NOMO-1 treated with DMSO at 0.1 percent for 48 hours (cell line): ENCODE data around the gene DISP3.

Experiments used
- DNase-seq: peaks from one replicate; lab custom pipeline; 2025; ENCODE audit not compliant: unreplicated experiment; lab: John Stamatoyannopoulos, UW

DISP3 gene

DNA sequence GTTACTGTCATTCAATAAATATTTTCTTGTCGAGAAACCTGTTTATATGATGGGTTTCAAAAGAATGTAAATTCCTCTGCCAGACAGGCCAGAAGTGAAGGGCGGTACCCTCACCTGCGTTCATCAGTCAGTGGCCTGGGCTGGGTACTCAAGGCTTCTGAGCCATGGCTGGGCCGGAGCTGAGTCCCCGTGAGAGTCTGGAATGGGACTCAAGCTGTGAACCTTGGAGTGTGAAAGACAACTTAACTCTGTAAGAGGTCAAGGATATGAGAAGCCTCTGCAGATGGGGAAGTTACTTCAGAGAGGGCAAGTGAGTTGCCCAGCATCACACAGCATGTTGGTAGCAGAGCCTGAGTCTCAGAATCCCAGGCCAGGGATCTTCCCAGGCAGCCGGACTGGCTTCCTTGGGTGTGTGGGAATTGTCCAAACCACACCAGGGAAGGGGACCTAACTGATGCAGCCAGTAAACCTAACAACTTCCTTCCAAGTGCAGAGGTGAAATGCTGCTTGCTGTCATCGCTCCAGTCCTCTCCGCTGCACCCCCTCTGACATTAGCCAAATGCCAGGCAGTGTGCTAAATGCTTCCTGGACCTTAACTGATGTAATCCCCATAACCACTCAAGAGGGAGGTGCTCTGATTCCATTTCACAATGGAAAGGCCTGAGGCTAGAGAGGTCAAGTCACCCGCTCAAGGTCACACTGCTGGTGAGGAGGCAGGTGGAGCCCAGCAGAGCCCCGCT is 4.8 kb downstream of the DISP3 start:
- no peak for DNase-seq

DNA sequence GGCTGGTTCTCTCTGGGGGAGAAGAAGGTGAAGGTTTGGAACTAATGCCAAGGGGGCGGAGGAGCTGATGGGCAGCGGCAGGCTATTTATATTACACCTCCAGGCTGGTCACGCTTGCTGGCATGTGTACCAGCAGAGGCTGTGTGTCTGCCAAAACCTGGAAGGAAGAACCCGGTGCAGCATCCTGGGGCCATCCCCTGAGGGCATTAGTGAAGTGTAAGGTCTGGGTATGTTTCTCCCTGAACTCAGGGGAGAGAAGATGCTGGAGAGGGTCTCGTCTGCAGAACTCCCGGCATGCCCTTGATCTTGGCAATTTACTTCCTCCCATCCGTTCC is 5.3 kb downstream of the DISP3 start:
- no peak for DNase-seq

DNA sequence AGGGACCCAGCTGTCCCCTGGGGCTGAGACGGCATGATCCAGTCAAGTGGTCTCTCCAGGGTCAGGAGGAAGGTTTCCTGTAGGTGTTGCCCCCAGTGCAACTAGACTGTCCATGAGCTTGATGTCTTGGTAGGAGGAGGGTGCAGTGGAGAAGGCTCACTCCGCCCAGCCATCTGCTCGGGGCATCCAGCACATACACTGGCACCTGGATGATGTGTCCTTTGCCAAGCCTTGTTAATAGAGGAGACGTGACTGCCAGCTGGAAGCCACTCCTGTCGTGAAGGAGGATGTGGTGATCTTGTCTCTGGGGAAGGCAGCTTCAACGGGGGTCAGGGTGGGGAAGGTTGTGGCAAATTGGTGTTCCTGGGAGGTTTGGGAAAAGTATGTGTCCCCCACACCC is 6.2 kb downstream of the DISP3 start:
- no peak for DNase-seq

DNA sequence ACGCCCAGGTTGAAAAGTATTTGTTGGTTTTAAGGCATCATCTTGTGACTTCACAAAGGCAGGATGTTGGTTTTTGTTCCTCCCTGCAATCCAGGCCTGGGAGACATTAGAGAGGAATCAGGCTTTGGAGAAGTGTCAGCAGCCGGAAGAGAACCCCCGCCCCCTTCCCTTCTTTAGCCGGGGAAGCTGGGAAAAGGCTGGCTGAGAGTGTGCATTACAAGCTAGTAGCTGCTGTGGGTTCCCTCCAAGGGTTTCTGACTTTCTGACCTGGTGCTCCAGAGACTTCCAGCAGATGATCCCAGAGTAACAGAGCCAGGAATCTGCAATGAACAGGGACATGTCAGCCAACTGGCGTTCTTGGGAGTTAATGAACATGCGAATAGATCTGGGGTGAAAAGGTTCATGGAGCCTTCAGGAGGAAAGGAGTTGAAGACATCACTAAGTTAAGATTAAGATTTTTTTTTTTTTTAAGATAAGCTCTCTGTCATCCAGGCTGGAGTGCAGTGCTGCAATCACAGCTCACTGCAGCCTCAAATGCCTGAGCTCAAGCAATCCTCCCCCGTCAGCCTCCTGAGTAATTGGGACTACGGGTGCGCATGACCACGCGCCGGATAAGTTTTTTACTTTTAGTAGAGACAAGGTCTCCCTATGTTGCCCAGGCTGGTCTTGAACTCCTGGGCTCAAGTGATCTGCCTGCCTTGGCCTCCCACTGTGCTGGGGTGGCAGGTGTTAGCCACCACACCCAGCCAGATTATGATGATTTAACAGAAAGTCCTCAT is 7.5 kb downstream of the DISP3 start:
- DNase-seq, result no peak

DNA sequence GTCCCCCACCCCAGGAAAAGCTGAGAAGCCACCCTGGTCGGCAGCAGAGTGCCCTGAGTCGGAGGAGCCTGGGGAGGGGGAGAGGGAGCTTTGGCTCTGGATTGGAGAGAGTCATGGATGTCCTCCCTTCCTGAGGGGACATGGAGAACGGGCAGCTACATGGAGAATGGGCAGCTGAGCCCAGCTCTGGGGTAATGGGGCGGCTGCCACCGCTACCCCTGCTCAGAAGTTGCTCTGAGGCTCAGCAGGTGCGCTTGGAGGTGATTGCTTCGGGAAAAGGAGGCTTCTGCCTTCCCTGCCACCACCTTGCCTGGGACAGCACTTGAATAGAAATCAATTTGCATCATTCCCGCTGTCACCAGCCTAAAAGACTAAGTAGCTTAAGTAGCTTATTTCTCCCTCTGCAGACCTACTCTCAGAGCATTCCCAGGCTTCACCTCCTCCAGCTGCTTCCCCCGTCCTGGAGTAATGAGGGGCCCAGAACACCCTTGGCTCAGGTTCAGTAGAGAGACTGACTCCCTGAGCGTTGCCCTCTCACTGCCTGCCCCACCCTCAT is 8.3 kb downstream of the DISP3 start:
- no peak for DNase-seq

DNA sequence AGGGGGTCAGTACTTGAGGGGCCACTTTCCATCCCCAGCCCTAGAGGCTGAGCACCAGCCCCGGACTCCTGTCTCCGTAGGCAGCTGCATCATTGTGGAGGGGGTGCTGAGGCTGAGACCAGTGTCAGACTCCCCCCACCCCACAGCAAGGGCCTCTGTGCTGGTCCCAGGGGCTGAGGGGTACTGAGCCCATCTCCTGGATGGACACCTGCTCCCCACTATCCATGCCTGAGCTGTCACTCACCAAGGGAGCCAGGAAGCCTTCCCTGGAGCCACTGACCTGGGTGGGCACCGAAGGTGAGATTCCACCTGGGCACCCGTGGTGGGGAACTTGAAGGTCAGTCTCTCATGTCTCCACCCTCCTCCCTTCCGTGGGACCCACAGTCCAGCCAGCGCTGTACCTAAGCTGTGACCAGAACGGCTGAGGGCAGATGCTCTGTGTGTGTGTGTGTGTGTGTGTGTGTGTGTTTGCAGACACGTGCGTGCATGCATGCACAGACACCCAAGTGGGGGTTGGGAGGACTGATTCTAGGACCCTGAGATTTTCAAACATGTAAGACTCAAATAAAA is 9.3 kb downstream of the DISP3 start:
- DNase-seq, result no peak

DNA sequence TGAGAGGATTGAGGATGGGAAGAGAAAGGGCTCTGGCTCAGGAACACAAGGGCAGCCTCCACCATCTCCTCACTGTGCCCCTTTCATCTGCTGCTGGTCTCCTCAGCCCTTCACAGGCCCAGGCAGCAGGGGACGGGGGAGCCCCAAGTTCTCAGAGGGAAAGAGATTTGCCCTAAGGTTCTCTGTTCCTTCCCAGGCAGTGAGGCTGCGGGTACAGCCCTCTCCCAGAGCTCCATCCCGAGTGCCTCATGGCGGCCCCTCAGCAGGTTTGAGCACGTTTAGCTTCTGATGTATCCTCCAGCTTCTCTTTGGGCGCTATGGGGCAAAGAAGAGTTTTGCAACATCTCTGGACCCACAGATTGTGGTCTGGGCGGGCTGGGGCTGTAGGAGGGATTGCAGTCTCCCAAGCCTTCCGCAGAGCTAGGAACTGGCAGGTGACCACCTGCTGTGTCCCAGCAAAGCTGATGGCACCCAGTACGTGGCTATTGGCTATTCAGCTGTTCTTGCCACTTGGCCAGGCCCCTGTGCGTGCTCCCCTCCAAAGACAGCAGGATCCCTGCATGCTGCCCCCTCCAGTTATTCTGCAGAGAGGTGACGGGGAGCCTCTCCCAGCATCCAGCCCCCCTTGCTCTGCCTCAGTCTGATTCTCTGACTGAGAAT is 10.1 kb downstream of the DISP3 start:
- no peak for DNase-seq

DNA sequence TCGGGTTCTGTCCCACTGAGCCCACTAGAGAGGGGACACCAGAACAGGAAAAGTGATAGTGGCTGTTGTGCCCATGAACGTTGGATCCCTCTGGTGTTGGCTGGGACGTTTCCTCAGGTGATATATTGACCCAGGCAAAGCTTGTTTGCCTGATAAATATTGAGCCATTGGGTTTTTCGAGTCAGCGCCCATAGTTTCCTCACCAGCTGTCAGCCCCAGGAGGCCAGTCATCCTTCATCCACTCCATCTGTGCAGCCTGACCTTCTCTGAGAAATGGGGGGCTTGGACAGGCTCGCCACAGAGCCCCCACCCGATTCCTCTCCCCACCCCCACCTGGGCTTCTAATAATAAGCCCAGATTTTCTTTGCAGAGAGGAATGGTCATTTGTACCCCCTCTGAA is 13.3 kb downstream of the DISP3 start:
- DNase-seq, result no peak

DNA sequence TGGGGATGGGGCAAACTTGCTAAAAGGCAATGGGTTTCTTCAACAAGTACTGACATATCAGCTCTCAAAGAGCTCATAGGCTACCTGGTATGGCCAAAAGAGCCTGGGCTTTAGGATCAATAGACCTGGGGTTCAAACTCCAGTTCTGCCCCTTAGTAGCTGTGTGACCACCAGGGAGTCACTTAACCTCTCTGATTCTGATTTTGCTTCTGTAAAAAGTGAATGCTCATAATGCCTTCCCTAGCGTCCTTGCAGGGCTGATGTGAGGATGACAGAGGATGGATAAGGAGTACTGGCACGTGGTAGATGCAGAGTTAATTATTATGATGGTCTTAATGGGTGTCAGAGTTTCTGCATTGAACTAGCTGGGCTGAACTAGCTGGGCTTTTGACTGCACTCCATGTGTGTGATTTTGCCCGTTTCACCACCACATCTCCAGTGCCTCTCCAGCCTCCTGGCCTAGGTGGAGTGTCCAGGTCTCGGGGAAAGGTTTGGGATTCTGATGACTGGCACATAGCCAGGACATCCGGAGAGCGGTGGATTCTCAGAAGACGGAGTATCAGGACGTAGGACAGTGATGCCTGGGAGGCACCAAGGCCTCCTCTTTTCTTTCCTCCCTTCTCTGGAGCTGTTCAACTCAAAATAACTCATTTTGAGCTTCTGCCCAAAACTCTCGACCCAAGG is 15.2 kb downstream of the DISP3 start:
- no peak for DNase-seq

DNA sequence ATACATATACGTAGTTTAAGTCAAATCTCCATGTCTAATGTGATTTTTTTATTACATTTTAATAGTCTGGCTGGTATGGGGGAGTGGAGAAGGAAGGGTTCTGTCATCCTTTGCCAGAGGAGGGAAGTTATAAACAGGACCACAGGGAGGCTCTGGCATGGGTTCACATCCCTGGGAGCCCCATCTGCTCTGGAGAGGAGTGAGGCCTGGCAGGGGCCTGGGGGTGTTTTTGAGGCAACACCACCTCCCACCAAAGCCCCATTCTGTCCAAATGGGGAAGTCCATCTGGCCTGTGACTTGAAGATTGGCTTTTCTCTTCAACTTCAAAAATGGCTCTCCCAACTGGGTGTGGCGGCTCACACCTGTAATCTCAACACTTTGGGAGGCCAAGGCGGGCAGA is 15.8 kb downstream of the DISP3 start:
- DNase-seq, result no peak

DNA sequence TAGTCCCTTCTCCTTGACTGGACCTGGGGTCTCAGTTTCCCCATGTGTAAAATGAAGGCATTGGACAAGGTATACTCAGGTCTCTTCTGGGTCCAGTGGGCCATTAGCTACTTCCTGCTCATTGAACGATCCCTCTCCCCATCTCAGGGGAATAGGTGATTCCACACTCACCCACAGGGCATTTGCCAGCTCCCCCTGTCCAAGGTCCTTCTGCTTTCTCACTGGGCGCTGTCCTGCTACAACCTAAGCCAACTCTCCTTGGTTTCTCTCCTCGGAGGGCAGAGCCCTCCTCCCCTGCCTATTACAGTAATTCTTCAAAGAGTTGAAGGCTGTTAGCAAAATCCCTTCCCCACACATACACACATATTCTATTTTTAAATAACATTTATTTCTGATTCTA is 16.6 kb downstream of the DISP3 start:
- no peak for DNase-seq

DNA sequence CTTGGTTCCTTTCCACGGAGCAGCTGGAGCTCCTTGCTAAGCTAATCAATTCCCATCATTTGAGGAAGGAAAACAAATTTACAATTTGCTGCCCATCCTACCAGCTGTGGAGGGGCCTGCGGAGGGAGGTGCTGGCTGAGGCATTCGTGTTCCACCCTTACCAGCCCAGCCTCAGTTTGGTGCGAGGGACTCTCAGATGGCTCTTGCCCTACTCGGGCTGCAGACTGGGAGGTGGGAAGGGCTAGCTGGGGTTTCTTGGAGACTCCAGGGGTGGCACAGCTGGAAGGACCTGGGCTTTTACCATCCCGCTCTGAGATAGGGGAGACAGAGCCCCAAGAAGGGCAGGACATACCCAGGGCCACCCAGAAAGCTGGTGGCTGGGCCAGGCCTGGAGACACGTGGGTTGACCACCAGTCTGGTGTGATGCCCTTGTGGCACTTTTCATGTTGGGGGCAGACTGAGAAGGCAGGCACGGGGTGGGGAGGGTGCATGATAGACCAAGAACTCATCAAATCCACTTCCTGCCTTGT is 17.7 kb downstream of the DISP3 start:
- no peak for DNase-seq

DNA sequence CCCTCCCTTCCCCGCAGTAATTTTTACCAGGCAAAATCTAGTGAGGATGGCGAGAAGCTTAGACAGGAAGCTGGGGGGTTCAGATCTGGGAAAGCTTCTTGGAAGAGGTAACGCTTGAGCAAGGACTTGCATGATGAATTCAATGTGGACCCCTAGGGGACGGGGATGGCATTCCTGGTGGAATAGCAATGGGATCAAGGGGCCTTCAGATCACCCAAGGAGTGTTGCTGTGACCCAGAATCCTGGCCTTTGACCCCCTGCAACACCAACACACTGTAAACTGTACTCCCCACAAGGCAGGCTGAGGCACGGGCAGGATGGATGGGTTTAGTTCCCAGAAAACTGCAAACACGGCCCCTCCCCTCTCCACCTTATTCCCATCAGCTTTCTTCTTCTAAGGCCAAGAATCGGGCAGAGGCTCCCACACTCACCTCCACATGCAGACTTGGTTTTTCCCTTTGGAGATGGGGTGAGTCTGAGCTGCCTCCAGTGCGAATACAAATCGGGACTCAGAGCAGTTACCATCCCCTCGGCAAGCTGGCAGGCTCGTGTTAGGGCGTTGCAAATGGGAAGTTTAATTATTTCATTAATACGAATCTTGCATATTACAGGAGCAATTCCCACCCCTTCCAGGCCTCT is 20.1 kb downstream of the DISP3 start:
- no peak for DNase-seq

DNA sequence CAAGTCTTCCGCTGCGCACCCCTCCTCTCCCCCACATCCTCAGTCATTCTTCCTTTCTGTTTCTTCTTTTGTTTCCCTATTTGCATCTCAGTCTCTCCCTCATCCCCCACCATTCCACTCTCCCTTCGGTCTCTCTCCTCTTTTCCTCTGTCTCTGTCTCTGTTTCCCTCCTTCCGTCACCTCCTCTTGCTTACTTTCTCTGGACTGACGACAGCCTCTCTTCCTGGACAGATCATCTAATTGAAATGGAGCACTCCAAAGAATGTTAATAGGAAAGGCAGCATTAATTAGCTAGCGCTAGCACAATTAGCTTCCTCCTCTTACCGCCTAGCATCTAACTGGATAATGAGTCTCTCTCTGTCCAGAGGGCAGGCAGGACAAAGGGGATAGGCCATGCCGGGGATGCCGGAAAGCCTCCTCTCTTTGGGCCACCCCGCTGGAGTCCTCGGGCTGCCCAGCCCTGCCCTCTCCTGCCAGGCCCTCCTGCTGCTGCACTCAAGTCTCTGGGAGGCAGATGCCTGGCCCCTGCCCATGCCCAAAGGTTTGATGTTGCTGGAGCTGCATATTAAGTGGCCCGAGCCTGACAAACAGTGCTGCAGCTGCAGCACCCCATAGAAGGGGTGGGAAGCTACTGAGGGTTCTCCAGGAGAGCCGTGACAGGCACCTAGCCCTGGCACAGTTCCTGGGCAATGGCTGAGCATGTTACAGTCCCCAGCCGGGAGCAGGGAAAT is 20.8 kb downstream of the DISP3 start:
- no peak for DNase-seq

DNA sequence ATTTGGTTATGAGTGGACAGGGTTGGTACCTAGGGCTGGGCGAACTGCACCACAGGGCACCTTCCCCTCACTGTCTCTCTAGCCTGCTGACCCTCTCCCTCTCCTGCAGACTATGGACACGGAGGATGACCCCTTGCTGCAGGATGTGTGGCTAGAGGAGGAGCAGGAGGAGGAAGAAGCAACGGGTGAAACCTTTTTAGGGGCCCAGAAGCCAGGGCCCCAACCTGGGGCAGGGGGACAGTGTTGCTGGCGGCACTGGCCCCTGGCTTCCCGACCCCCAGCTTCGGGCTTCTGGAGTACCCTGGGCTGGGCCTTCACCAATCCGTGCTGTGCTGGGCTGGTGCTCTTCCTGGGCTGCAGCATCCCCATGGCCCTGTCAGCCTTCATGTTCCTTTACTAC is 21.9 kb downstream of the DISP3 start:
- DNase-seq, result no peak

DNA sequence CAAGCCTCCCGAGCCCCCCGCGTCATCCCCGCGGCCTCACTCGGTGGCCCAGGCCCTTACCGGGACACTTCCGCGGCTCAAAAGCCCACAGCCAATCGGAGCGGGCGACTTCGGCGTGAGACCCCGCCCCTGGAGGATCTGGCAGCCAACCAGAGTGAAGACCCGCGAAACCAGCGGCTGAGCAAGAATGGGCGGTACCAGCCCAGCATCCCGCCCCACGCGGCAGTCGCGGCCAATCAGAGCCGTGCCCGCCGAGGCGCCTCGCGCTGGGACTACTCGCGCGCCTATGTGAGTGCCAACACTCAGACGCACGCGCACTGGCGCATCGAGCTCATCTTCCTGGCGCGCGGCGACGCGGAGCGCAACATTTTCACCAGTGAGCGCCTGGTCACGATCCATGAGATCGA is 22.5 kb downstream of the DISP3 start:
- no peak for DNase-seq

DNA sequence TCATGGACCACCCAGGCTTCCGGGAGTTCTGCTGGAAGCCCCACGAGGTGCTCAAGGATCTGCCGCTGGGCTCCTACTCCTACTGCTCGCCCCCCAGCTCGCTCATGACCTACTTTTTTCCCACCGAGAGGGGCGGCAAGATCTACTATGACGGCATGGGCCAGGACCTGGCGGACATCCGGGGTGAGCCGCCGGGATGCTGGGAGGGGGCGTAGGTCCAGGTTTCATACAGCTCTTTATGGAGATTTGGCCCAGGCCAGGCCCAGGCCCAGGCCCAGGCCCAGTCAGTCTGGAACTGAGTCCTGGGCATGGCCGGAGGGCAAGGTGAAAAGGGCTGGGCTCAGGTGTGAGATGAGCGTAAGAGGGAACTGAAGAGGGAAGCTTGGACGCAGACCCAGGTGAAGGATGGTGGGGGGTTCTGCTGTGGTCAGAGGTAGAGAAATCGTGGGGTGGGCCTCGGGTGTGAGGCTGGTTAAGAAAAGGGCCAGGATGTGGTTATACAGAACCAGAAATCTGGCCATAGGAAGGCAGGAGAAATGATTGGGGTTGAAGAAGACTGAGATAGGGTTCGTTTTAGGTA is 23.0 kb downstream of the DISP3 start:
- no peak for DNase-seq

DNA sequence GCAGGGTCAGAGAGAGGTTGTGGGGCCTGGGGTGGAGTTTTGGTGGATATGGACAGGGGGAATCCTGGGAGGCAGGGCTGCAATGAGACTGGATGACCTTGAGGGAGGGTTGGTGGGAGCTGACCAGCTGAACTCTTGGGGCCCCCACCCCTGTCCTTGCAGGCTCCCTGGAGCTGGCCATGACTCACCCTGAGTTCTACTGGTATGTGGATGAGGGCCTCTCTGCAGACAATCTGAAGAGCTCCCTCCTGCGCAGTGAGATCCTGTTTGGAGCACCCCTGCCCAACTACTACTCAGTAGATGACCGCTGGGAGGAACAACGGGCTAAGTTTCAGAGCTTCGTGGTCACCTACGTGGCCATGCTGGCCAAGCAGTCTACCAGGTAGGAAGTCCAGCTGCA is 23.6 kb downstream of the DISP3 start:
- no peak for DNase-seq

DNA sequence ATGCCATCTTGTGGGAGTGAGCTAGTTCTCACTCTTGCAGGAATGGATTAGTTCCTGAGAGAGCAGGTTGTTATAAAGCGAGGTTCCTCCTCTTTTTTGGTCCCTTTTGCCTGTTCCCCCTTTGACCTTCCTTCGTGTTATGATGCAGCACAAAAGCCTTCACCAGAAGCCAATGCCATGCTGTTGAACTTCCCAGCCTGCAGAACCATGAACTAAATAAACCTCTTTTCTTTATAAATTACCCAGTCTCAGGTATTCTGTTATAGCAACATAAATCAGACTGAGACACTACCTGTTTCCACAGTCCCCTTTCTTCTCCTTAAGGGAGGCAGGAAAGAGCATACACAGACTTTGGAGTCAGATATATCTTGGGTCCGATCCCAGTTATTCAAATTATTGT is 25.6 kb downstream of the DISP3 start:
- no peak for DNase-seq
